PC-9 (cell line): Measurements from ENCODE around the gene HACE1. TPM values are rescaled to one million over a fixed set of nuclear protein-coding genes. Genes with fewer than 3 reads are reported as not detected.

Experiments
- BruUV-seq: library from RNA; stranded (reverse); fragments of 400-500 nt; replicated peaks from 2 replicates; lab custom pipeline; 2021; lab: Mats Ljungman, UMichigan
- CTCF ChIA-PET: fragments of 300-600 bp; sonication (Branson Sonifier 250); formaldehyde crosslinking; loops from one replicate; lab custom pipeline; 2022; ENCODE audit warnings: antibody characterized with exemption; lab: Charles Lee
- POLR2A ChIA-PET: fragments of 300-600 bp; sonication (Branson Sonifier 250); formaldehyde crosslinking; loops from one replicate; lab custom pipeline; 2022; ENCODE audit warnings: antibody characterized with exemption; ENCODE audit not compliant: unreplicated experiment; lab: Charles Lee
- DNase-seq, 2 experiments: peaks; one replicate each; pipeline versions ENCODE4 v3.0.0 to v3.0.0-alpha.2; 2015 to 2022; ENCODE audit warnings: mixed read lengths in 1 of 2
- H2AFZ ChIP-seq: fragments of 200-600 bp; sonication (generic); 2 replicates; pipeline ENCODE4 v1.8.1; 2017; ENCODE audit warnings: antibody characterized with exemption
- H3F3A ChIP-seq: fragments of 200-600 bp; sonication (generic); 2 replicates; pipeline ENCODE4 v1.8.1; 2017; ENCODE audit warnings: antibody characterized with exemption, mild to moderate bottlenecking, low read depth; ENCODE audit not compliant: insufficient read depth
- H3K27ac ChIP-seq: fragments of 200-600 bp; sonication (generic); 2 replicates; pipeline ENCODE4 v1.6.1; 2016; ENCODE audit warnings: mixed run types
- H3K27me3 ChIP-seq: fragments of 200-600 bp; sonication (generic); 2 replicates; pipeline ENCODE4 v1.6.1; 2016; ENCODE audit warnings: low read depth, mixed run types; ENCODE audit not compliant: insufficient read depth
- H3K36me3 ChIP-seq: fragments of 200-600 bp; sonication (generic); 2 replicates; pipeline ENCODE4 v1.6.1; 2016; ENCODE audit warnings: low read depth, mixed run types
- H3K4me1 ChIP-seq: fragments of 200-600 bp; sonication (generic); replicated peaks from 2 replicates; pipeline ENCODE4 v1.6.1; 2016; ENCODE audit warnings: mixed run types; ENCODE audit not compliant: insufficient read depth
- H3K4me2 ChIP-seq: fragments of 200-600 bp; sonication (generic); 2 replicates; pipeline ENCODE4 v1.6.1; 2017; ENCODE audit warnings: mixed run types
- H3K4me3 ChIP-seq: fragments of 200-600 bp; sonication (generic); 2 replicates; pipeline ENCODE4 v1.6.1; 2016; ENCODE audit warnings: mixed run types
- H3K79me2 ChIP-seq: fragments of 200-600 bp; sonication (generic); 2 replicates; pipeline ENCODE4 v1.6.1; 2017; ENCODE audit warnings: low read depth, mixed run types
- H3K9me2 ChIP-seq: fragments of 200-600 bp; sonication (generic); 2 replicates; pipeline ENCODE4 v1.8.1; 2017; ENCODE audit warnings: mild to moderate bottlenecking; ENCODE audit not compliant: insufficient read depth
- H3K9me3 ChIP-seq: fragments of 200-600 bp; sonication (generic); 2 replicates; pipeline ENCODE4 v1.8.1; 2016; ENCODE audit warnings: low read depth; ENCODE audit not compliant: insufficient read depth
- H4K20me1 ChIP-seq: fragments of 200-600 bp; sonication (generic); 2 replicates; pipeline ENCODE4 v1.8.1; 2017; ENCODE audit not compliant: insufficient read depth
- CTCF ChIP-seq: fragments of 200-600 bp; sonication (generic); conservative IDR thresholded peaks from 2 replicates; pipeline ENCODE4 v1.6.1; 2017; ENCODE audit warnings: mixed run types, antibody characterized with exemption, mild to moderate bottlenecking, moderate library complexity
- EZH2 ChIP-seq: fragments of 200-600 bp; sonication (generic); IDR thresholded peaks from 2 replicates; pipeline ENCODE4 v1.8.0; 2017; ENCODE audit warnings: antibody characterized with exemption, low read depth
- intact Hi-C: fragments of 100-400 bp; cut with micrococcal nuclease; formaldehyde crosslinking; loops from one replicate; pipeline ENCODE4 v1.10.0; 2022; ENCODE audit not compliant: unreplicated experiment
- total RNA-seq: library from RNA; stranded (reverse); gene quantifications from 2 replicates; pipeline ENCODE4 v1.2.3, GENCODE V29; 2021

Gene HACE1
- total RNA-seq, 1 experiment from 2014 or later: 12.4 TPM

- H3K9me3 ChIP-seq: no peaks in the 10 kb centered on the region
- no peak overlapping the region for H2AFZ ChIP-seq
- no peaks in the 10 kb centered on the region for H3K79me2 ChIP-seq
- no TSS peak for BruUV-seq
- no peak overlapping the region for H3K27ac ChIP-seq
- no peaks in the 10 kb centered on the region for H3K9me2 ChIP-seq
- no peaks in the 10 kb centered on the region for H3K4me1 ChIP-seq
- no peaks in the 10 kb centered on the region for H3F3A ChIP-seq
- H3K4me2 ChIP-seq: no peak overlapping the region
- H3K36me3 ChIP-seq: no peaks in the 10 kb centered on the region
- CTCF ChIA-PET: no interaction called here
- POLR2A ChIA-PET: no interaction called here
- H3K27me3 ChIP-seq: no peaks in the 10 kb centered on the region
- H4K20me1 ChIP-seq: no peaks in the 10 kb centered on the region
- DNase-seq: no peak
- H3K4me3 ChIP-seq: no peak overlapping the region
- intact Hi-C loops: no loop called here
- no peak for TF ChIP-seq CTCF
- no peak for TF ChIP-seq EZH2
These were observed 131.3 kb downstream of the HACE1 start for GRCh38 chr6:104728448-104728847.

- CTCF ChIA-PET: no interaction called here
- intact Hi-C loops: no loop called here
- Histone ChIP-seq H3K36me3 (no peaks in the 10 kb centered on the region), H3K9me3 (no peaks in the 10 kb centered on the region), H4K20me1 (no peaks in the 10 kb centered on the region), H3K4me1 (no peaks in the 10 kb centered on the region), H3K27ac (no peak overlapping the region), H2AFZ (no peak overlapping the region), H3K9me2 (no peaks in the 10 kb centered on the region), H3F3A (no peaks in the 10 kb centered on the region), H3K4me2 (no peak overlapping the region), H3K27me3 (no peaks in the 10 kb centered on the region), H3K79me2 (no peaks in the 10 kb centered on the region), H3K4me3 (no peak overlapping the region)
- TF ChIP-seq EZH2 (no peak), CTCF (no peak)
- no TSS peak for BruUV-seq
- no peak for DNase-seq
- POLR2A ChIA-PET: no interaction called here
These were observed 141.0 kb downstream of the HACE1 start for GRCh38 chr6:104718672-104719071.

DNA sequence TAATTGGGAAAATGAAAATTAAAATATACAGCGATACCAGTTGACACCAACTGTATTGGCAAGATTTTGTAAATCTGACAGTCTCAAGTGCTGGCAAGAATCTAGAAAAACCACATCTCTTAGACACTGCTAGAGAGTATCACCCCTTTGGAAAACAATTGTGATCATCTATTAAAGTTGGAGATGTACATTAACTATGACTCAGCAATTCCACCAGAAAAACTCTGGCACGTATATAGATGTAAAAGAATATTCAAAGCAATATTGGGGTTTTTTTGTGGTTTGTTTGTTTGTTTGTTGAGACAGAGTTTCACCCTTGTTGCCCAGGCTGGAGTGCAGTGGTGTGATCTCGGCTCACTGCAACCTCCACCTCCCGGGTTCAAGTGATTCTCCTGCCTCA lies 142.9 kb downstream of the HACE1 start:
- Histone ChIP-seq H3F3A (no peaks in the 10 kb centered on the region), H3K9me2 (no peaks in the 10 kb centered on the region), H4K20me1 (no peaks in the 10 kb centered on the region), H3K79me2 (no peaks in the 10 kb centered on the region), H3K27me3 (no peaks in the 10 kb centered on the region), H3K4me2 (no peak overlapping the region), H3K4me3 (no peak overlapping the region), H3K27ac (no peak overlapping the region), H2AFZ (no peak overlapping the region), H3K9me3 (no peaks in the 10 kb centered on the region), H3K4me1 (no peaks in the 10 kb centered on the region), H3K36me3 (no peaks in the 10 kb centered on the region)
- POLR2A ChIA-PET: no interaction called here
- intact Hi-C loops: no loop called here
- DNase-seq: no peak
- TF ChIP-seq EZH2: no peak
- TF ChIP-seq CTCF: no peak
- BruUV-seq: no TSS peak
- CTCF ChIA-PET: no interaction called here
